ENCODE results near the gene CLIC3.

Gene CLIC3

DNA sequence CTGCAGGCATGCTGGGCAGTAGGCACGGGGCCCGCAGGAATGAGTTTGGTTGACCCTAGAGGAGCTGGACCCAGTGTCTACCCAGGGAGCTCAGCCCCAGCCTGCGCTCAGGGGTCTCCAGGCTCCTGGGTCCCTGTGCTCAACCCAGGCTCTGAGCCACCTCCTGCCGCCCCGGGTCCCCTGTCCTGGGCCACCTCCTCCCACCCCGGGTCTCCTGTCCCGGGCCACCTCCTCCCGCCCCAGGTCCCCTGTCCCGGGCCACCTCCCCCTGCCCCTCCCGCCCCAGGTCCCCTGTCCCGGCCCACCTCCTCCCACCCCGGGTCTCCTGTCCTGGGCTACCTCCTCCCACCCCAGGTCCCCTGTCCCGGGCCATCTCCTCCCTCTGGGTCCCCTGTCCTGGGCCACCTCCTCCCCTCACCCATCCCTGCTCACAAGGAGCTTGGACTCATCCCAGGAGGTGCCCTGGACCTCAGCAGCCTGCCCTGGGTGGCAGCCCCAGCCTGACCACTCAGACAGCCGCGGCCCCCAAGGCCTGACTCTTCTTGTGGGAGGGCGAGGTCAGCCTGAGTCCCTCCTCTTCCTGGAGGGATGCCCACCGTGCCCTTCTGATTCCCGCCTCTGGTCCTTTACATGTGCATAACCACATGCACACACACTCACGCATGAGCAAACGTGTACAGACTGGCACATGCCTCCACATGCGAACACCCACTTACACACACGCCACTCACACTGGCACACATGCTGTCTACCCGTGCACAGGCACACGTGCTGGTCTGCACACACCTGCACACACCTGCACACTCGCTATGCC is 41.9 kb downstream of the CLIC3 start:
- Histone ChIP-seq H3K9me3 (ENCODE audit: low read depth, low read length) (no peaks in the 10 kb centered on the region), H3K27ac (no peak overlapping the region), H3K9ac (ENCODE audit: insufficient read length) (no peak overlapping the region), H3K4me3 (no peak overlapping the region), H3K36me3 (ENCODE audit: insufficient read depth, low read length) (no peaks in the 10 kb centered on the region)
- TF ChIP-seq POLR2AphosphoS5 (IDR thresholded peaks at IDR 0.05; ENCODE audit: borderline replicate concordance, low read depth, low read length) (no peak), EZH2 (IDR thresholded peaks at IDR 0.05) (no peak), FOXP2 (optimal IDR thresholded peaks at IDR 0.05; ENCODE audit: control extremely low read depth, extremely low read length, insufficient read depth) (no peak)
- DNase-seq (ENCODE audit: low read depth, low spot score), result no peak

DNA sequence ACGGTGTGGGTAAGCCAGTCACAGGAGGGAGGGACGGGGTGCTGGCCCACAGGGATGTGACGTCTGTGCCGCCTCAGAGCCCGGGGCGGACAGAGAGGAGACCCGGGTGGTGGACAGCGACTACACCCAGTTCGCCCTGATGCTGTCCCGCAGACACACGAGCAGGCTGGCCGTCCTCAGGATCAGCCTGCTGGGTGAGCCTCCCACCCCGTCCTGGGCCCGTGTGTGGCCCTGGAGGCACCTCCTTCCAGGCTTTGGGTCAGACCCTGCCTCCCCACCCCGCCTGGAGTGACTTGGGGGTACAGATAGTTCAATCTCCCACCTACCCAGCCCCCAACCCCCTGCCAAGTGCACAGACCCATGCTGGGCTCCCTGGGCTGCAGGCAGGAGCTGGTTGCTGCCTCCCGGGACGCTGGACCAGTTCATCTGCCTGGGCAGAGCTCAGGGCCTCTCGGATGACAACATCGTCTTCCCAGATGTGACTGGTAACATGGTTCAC is 42.5 kb downstream of the CLIC3 start:
- Histone ChIP-seq H3K27ac (no peak overlapping the region), H3K36me3 (ENCODE audit: insufficient read depth, low read length) (no peaks in the 10 kb centered on the region), H3K4me3 (no peak overlapping the region), H3K9me3 (ENCODE audit: low read depth, low read length) (no peaks in the 10 kb centered on the region), H3K9ac (ENCODE audit: insufficient read length) (no peak overlapping the region)
- DNase-seq (ENCODE audit: low read depth, low spot score), result no peak
- no peak for TF ChIP-seq EZH2 (IDR thresholded peaks at IDR 0.05)

DNA sequence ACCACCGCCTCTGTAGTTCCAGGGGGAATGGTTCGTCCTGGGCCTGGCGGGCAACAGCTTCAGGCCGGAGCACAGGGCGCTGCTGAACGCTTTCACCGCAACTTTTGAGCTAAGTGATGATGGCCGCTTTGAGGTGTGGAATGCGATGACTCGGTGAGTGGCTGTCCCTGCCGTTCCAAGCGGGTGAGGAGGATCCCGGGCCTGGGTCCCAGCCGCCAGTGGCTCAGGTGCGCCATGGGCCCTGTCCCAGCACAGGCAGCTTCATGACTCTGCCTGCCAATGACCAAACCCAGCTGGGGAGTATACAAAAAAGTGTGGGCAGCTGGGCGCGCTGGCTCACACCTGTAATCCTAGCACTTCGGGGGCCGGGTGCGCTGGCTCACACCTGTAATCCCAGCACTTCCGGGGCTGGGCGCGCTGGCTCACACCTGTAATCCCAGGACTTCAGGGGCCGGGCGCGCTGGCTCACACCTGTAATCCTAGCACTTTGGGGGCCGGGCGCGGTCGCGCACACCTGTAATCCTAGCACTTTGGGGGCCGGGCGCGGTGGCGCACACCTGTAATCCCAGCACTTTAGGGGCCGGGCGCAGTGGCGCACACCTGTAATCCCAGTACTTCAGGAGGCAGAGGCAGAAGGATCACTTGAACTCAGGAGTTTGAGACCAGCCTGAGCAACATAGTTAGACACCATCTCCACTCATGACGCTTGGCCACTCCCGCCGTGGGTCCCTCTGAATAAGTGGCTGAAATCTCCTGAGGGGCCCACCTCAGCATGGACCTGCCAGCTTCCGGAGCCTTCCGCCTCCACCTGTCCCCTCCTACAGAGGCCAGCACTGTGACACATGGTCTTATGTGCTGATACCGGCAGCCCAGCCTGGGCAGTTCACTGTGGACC is 43.2 kb downstream of the CLIC3 start:
- DNase-seq (ENCODE audit: low read depth, low spot score), result no peak
- no peak for TF ChIP-seq POLR2AphosphoS5 (IDR thresholded peaks at IDR 0.05; ENCODE audit: borderline replicate concordance, low read depth, low read length)
- no peak for TF ChIP-seq EZH2 (IDR thresholded peaks at IDR 0.05)
- no peak for TF ChIP-seq FOXP2 (optimal IDR thresholded peaks at IDR 0.05; ENCODE audit: control extremely low read depth, extremely low read length, insufficient read depth)
- Histone ChIP-seq H3K9ac (ENCODE audit: insufficient read length) (no peak overlapping the region), H3K4me3 (no peak overlapping the region), H3K36me3 (ENCODE audit: insufficient read depth, low read length) (no peaks in the 10 kb centered on the region), H3K9me3 (ENCODE audit: low read depth, low read length) (no peaks in the 10 kb centered on the region), H3K27ac (no peak overlapping the region)

DNA sequence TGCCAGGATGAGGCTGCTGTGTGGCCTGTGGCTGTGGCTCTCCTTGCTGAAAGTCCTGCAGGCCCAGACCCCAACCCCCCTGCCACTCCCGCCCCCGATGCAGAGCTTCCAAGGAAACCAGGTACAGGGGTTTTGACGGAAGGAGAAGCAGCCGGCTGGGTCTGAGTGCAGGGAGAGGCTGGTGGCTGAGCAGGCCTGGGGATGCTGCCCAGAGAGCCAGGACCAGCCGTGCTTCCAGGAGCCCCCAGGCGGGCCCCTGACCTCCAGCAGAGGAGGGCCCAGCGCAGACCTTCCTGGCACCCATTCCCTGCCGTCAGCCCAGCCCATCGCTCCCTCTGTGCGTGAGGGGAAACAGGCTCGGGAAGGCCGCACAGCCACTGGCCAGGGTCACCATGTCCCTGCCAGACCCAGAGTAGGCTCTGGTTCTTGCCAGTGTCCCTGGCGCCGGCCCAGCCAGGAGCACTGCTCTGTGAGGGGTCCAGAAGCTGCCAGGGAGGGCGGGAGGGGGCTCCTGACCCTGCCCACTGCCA is 44.0 kb downstream of the CLIC3 start:
- Histone ChIP-seq H3K27ac (no peak overlapping the region), H3K9ac (ENCODE audit: insufficient read length) (no peak overlapping the region), H3K9me3 (ENCODE audit: low read depth, low read length) (no peaks in the 10 kb centered on the region), H3K4me3 (no peak overlapping the region), H3K36me3 (ENCODE audit: insufficient read depth, low read length) (no peaks in the 10 kb centered on the region)
- no peak for DNase-seq (ENCODE audit: low read depth, low spot score)
- TF ChIP-seq FOXP2 (optimal IDR thresholded peaks at IDR 0.05; ENCODE audit: control extremely low read depth, extremely low read length, insufficient read depth), result no peak
- no peak for TF ChIP-seq EZH2 (IDR thresholded peaks at IDR 0.05)
- TF ChIP-seq POLR2AphosphoS5 (IDR thresholded peaks at IDR 0.05; ENCODE audit: borderline replicate concordance, low read depth, low read length), result no peak

DNA sequence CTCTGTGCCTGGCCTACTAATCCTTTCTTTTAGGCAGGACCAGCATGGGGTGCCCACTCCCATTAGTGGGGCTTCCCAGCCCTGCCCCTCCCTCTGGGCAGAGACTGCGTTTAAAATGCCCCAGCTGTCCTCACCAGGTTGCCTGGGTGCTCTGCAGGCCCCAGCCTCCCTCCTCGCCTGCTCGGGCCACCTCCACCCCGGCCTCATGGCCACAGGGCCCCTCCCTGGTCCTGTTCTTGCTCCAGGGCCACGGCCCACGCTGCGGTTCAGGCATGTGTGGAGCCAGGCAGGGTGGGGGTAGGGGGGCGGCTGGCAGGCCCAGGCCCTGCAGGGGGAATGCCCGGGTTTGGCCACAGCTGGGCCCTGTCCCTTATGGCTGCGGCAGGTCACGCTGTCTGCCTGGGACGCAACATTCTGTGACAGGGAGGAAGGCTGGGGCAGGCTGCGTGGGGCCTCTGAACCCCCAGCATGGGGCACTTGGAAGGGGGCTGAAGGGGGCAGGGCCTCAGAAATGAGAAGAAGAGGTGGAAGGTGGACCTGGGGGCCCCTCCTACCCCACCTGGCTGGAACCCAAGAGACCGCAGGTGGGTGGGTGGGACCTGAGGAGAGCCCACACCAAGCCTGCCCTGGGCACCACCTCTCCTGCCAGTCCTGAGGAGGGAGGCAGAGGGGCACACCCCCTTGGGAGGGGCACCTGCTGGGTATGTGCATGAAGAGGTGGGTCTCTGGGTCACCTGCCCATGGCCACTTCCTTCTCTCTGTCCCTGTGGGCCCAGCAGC is 44.6 kb downstream of the CLIC3 start, which contains the start of gene LCN12:
Gene LCN12 (plus strand): TSS at position 733 of the 780 bp plus-strand sequence. CDS start 55 bp downstream, outside the sequence.
- Histone ChIP-seq H3K36me3 (ENCODE audit: insufficient read depth, low read length) (no peaks in the 10 kb centered on the region), H3K9ac (ENCODE audit: insufficient read length) (no peak within 1 kb of the TSS), H3K9me3 (ENCODE audit: low read depth, low read length) (no peaks in the 10 kb centered on the region), H3K4me3 (no peak within 1 kb of the TSS), H3K27ac (no peak within 1 kb of the TSS)
- TF ChIP-seq POLR2AphosphoS5 (IDR thresholded peaks at IDR 0.05; ENCODE audit: borderline replicate concordance, low read depth, low read length), result no peak
- no peak for TF ChIP-seq EZH2 (IDR thresholded peaks at IDR 0.05)
- TF ChIP-seq FOXP2 (optimal IDR thresholded peaks at IDR 0.05; ENCODE audit: control extremely low read depth, extremely low read length, insufficient read depth), result no peak
- DNase-seq (ENCODE audit: low read depth, low spot score), result no peak

DNA sequence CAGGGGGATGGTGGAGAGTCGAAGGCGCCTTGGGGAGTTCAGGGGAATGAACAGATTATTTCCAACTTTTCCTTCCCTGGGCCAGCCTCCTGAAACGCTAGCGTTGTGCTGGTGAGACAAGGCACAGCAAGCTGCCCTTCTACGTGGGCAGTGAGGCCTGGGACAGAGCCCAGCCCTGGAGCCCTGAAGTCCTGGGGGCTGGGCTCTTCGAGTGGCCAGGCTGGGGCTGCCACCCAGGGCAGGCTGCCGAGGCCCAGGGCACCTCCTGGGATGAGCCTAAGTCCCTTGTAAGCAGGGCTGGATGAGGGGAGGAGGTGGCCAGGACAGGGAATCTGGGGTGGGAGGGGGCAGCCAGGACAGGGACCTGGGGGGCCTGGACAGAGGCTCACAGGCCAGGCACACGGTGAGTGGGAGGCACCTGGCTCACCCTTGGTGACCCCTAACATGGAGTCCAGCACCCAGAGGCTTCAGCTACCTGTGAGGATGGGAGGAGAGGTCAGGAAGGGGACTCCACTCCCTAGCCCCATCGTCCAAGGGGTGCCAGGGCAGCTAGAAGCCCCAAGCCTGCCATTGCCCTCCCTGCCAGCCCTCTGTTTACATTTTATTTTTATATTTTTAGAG is 45.6 kb downstream of the CLIC3 start:
- no peaks in the 10 kb centered on the region for H3K9me3 ChIP-seq (ENCODE audit: low read depth, low read length)
- peak overlapping the region; percentile 94 for H3K4me3 ChIP-seq
- peak overlapping the region; percentile 81 for H3K9ac ChIP-seq (ENCODE audit: insufficient read length)
- DNase-seq (ENCODE audit: low read depth, low spot score), result no peak
- H3K27ac ChIP-seq, result peak overlapping the region; percentile 81
- H3K36me3 ChIP-seq (ENCODE audit: insufficient read depth, low read length), result no peaks in the 10 kb centered on the region
- no peak for TF ChIP-seq FOXP2 (optimal IDR thresholded peaks at IDR 0.05; ENCODE audit: control extremely low read depth, extremely low read length, insufficient read depth)
- TF ChIP-seq EZH2 (IDR thresholded peaks at IDR 0.05), result no peak
- no peak for TF ChIP-seq POLR2AphosphoS5 (IDR thresholded peaks at IDR 0.05; ENCODE audit: borderline replicate concordance, low read depth, low read length)

DNA sequence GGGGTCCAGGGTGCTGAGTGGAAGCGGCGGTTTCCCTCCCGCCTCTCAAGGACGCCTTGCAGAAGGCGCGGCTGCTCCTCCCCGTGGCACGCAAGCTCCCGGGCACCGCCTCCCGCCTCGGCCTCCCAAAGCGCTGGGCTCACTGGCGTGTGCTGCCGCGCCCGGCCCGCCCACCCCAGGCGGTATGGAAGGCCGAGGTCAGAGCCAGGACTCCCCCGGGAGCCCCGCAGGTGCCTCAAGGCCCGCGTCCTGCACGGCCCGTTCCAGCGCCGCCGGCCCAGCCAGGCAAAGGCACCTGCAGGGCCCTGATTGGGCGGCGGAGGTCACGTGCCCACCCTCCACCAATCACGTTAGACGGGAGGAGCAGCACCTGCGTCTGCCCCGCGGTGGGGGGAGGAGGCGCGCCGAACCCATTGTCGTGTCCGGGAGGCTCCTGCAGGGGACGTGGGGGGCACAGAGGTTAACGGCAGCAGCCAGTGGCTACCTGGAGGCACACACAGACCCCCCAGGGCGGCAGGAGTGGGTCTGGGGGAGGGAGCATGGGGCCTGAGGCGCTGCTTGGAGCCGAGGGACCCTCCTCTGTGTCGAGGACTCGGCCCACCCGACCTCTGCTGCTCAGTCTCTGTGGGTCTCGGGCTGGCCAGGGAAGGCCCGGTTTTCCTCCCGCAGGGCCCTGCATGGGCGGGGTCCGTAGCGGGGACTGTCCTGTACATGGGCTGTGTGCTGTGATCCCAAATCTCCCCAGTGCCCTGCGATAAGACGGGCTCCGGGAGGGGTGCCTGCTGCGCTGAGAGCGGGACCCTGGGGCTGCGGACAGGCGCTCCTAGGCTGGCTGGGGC is 46.3 kb downstream of the CLIC3 start:
- Histone ChIP-seq H3K27ac (peak overlapping the region; percentile 81), H3K4me3 (peak overlapping the region; percentile 94), H3K9ac (ENCODE audit: insufficient read length) (peak overlapping the region; percentile 81), H3K9me3 (ENCODE audit: low read depth, low read length) (no peaks in the 10 kb centered on the region), H3K36me3 (ENCODE audit: insufficient read depth, low read length) (no peaks in the 10 kb centered on the region)
- DNase-seq (ENCODE audit: low read depth, low spot score), result peak; percentile 20
- TF ChIP-seq POLR2AphosphoS5 (IDR thresholded peaks at IDR 0.05; ENCODE audit: borderline replicate concordance, low read depth, low read length) (peak; percentile 93), FOXP2 (optimal IDR thresholded peaks at IDR 0.05; ENCODE audit: control extremely low read depth, extremely low read length, insufficient read depth) (no peak), EZH2 (IDR thresholded peaks at IDR 0.05) (no peak)

All from SK-N-MC (cell line).